ENCODE measurements around the gene PCDH1.

DNA sequence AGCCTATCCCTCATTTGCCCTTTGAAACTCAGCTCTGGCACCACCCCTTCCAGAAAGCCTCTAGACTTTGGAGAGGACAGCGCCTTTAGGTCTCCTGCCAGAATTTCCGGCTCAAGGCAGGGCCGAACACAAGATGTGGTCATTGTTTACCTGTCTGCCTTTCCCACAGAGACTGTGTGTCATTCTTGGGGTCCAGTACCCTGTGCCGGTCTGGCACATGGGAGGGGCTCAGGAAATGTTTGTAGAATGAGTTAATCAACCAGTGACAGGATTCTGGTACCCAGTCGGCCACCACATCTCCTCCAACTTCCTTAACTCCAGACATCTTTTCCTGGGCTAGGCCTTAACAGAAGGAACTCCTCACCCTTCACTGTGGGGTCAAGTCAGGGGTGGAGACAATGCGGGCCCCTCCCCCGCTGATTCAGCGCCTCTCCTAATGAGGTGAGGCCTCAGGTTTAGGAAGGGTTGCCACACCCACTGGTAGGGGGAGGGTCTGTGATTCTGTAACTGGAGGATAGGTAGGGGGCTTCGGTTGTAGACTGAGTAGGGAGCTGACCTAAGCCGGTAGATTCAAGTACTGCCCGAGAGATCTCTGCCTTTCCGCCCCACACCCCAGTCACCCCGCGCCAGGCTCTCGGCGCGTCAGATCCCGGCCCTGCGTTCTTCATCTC, 29.3 kb downstream of the PCDH1 start:
- TF ChIP-seq, protein P1, sequence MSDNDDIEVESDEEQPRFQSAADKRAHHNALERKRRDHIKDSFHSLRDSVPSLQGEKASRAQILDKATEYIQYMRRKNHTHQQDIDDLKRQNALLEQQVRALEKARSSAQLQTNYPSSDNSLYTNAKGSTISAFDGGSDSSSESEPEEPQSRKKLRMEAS (IDR thresholded peaks at IDR 0.05), result no peak
- TF ChIP-seq SP1 (IDR thresholded peaks at IDR 0.05; ENCODE audit: low read depth, low read length) (peak; percentile 74; the same call in 1 of the 2 replicates), EZH2 (IDR thresholded peaks at IDR 0.05; ENCODE audit: low read depth, low read length, severe bottlenecking) (no peak), POLR2A (IDR thresholded peaks at IDR 0.05; ENCODE audit: control extremely low read depth in 1 of 2, low read depth in 2 of 2, low read length in 2 of 2) (no peak; a peak in 1 of 3 replicates), CTCF (IDR thresholded peaks at IDR 0.05; ENCODE audit: control extremely low read depth in 1 of 3, insufficient read depth in 1 of 3, low read depth in 1 of 3, low read length in 3 of 3) (no peak), MAFK (IDR thresholded peaks at IDR 0.05; ENCODE audit: low read depth, low read length) (no peak), JUND (IDR thresholded peaks at IDR 0.05; ENCODE audit: low read length) (no peak)
- TF ChIP-seq, protein P2, sequence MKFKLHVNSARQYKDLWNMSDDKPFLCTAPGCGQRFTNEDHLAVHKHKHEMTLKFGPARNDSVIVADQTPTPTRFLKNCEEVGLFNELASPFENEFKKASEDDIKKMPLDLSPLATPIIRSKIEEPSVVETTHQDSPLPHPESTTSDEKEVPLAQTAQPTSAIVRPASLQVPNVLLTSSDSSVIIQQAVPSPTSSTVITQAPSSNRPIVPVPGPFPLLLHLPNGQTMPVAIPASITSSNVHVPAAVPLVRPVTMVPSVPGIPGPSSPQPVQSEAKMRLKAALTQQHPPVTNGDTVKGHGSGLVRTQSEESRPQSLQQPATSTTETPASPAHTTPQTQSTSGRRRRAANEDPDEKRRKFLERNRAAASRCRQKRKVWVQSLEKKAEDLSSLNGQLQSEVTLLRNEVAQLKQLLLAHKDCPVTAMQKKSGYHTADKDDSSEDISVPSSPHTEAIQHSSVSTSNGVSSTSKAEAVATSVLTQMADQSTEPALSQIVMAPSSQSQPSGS (IDR thresholded peaks at IDR 0.05; ENCODE audit: low read length), result no peak

Measured in H1 (cell line).